Hepatocyte (in vitro differentiated cells): ENCODE data around the gene TYMS.

ENCODE experiments used
- EZH2 ChIP-seq: fragments of 200-600 bp; sonication (generic); IDR thresholded peaks from 2 replicates; pipeline ENCODE4 v1.6.1; 2016; ENCODE audit warnings: antibody characterized with exemption, mild to moderate bottlenecking, borderline replicate concordance
- TF ChIP-seq, protein P1 (sequence below): fragments of 200-600 bp; sonication (generic); IDR thresholded peaks from 2 replicates; pipeline ENCODE4 v1.5.1; 2016; ENCODE audit warnings: antibody characterized with exemption, mild to moderate bottlenecking; ENCODE audit not compliant: poor library complexity

DNA sequence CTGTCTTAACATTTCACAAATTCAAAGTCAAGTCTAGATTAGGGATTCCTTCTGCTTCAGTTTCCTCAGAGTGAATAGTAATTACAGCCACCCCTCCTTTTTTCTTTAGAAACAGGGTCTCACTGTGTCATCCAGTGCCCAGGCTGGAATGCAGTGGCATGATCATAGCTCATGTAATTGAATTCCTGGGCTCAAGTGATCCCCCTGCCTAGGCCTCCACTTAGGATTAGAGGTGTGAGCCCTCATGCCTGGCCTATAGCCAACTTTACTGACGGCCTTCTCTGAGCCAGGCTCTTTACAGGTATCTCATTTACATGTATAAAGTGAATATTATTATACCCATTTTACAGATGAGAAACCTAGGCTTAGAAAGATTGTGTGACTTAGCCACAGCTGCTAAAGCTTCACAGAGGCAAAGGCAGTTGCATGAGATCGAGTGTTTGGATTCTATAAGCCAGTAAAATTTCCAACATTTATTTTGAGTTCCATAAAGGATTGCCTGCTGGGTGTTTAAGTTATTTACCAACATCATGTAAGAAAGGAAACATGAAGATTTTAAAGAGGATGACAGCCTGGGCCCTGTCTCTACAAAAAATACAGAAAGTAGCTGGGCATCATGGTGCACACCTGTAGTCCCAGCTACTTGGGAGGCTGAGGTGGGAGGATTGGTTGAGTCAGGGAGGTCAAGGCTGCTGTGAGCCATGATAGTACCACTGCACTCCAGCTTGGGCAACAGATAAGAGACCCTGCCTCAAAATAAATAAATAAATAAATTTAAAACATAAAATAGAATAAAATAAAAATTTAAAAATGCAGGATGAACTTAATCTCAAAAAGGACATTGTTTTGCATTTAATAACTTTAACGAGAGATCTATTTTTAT lies 53.2 kb downstream of the TYMS start:
- TF ChIP-seq, protein P1, sequence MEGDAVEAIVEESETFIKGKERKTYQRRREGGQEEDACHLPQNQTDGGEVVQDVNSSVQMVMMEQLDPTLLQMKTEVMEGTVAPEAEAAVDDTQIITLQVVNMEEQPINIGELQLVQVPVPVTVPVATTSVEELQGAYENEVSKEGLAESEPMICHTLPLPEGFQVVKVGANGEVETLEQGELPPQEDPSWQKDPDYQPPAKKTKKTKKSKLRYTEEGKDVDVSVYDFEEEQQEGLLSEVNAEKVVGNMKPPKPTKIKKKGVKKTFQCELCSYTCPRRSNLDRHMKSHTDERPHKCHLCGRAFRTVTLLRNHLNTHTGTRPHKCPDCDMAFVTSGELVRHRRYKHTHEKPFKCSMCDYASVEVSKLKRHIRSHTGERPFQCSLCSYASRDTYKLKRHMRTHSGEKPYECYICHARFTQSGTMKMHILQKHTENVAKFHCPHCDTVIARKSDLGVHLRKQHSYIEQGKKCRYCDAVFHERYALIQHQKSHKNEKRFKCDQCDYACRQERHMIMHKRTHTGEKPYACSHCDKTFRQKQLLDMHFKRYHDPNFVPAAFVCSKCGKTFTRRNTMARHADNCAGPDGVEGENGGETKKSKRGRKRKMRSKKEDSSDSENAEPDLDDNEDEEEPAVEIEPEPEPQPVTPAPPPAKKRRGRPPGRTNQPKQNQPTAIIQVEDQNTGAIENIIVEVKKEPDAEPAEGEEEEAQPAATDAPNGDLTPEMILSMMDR: no peak
- TF ChIP-seq EZH2: no peak
